K562 (cell line): Measurements from ENCODE around the gene SLC17A6. TPM values are rescaled to one million over a fixed set of nuclear protein-coding genes. Genes with fewer than 3 reads are reported as not detected.

ENCODE experiments used
- ATAC-seq: fragments of 200-7000 bp; cut with Tn5 transposase; 3 replicates; pipeline ENCODE4 v1.9.1; 2020; ENCODE audit warnings: moderate library complexity
- BruUV-seq: library from RNA; stranded (reverse); fragments of 400-500 nt; replicated peaks from 2 replicates; lab custom pipeline; 2021; lab: Mats Ljungman, UMichigan
- CTCF ChIA-PET: fragments of 300-600 bp; formaldehyde crosslinking; extraction: SDS; loops from one replicate; lab custom pipeline; 2021; ENCODE audit warnings: low intra/inter-chr PET ratio; lab: Yijun Ruan, JAX
- POLR2A ChIA-PET: fragments of 300-600, 350-650 bp; sonication (Branson Sonifier 250); formaldehyde crosslinking; extraction: SDS; loops from one replicate; lab custom pipeline; 2021; ENCODE audit warnings: antibody characterized with exemption, inconsistent platforms; lab: Yijun Ruan, JAX
- DNase-seq, 4 experiments: peaks; one replicate each; pipeline versions ENCODE4 v3.0.0 to v3.0.0-alpha.2; 2011 to 2018; ENCODE audit warnings: low spot score in 3 of 4, mixed read lengths in 3 of 4; ENCODE audit errors: extremely low read depth in 1 of 4
- FAIRE-seq: peaks from 2 replicates; lab custom pipeline; 2011; peaks lifted over from hg19 to GRCh38; lab: Jason Lieb, UNC
- H2AFZ ChIP-seq: 2 replicates; pipeline ENCODE4 v1.6.0; 2011; ENCODE audit warnings: low read depth, low read length, control low read depth, inconsistent platforms
- H3K27ac ChIP-seq: fragments of 200-600 bp; 3 replicates; pipeline ENCODE4 v1.8.0; 2011; ENCODE audit warnings: low read depth, mild to moderate bottlenecking, control low read depth, inconsistent platforms, low read length, moderate library complexity, mixed read lengths; ENCODE audit errors: extremely low read depth
- H3K27me3 ChIP-seq, 2 experiments: fragments of 300-600 bp in 1 of 2; 2 replicates in 1 of 2; 3 replicates in 1 of 2; pipeline versions ENCODE4 v1.6.0 to v1.8.0; 2011; ENCODE audit warnings: inconsistent platforms in 2 of 2, low read length in 2 of 2, mild to moderate bottlenecking in 1 of 2, mixed read lengths in 1 of 2, moderate library complexity in 1 of 2; ENCODE audit not compliant: control insufficient read depth in 2 of 2, insufficient read depth in 2 of 2
- H3K36me3 ChIP-seq: fragments of 300-600 bp; 3 replicates; pipeline ENCODE4 v1.8.0; 2011; ENCODE audit warnings: mild to moderate bottlenecking, low read length, inconsistent platforms; ENCODE audit not compliant: control insufficient read depth, insufficient read depth
- H3K4me1 ChIP-seq, 2 experiments: fragments of 200-600 bp in 1 of 2; replicated peaks in 1 of 2; 2 replicates in 1 of 2; 3 replicates in 1 of 2; pipeline versions ENCODE4 v1.5.1 to v1.8.0; 2011; ENCODE audit warnings: inconsistent platforms in 2 of 2, low read length in 2 of 2, mild to moderate bottlenecking in 1 of 2, mixed read lengths in 1 of 2, moderate library complexity in 1 of 2; ENCODE audit not compliant: control insufficient read depth in 2 of 2, insufficient read depth in 2 of 2
- H3K4me2 ChIP-seq: 2 replicates; pipeline ENCODE4 v1.6.1; 2011; ENCODE audit warnings: low read length, control low read depth, inconsistent platforms, mixed read lengths; ENCODE audit not compliant: insufficient read depth
- H3K4me3 ChIP-seq: fragments of 200-600 bp; sonication (generic), shearing (Covaris generic); 2 replicates; pipeline ENCODE4 v1.5.1; 2016; ENCODE audit warnings: control low read depth, inconsistent platforms
- H3K79me2 ChIP-seq: fragments of 200-600 bp; 3 replicates; pipeline ENCODE4 v1.8.0; 2011; ENCODE audit warnings: low read length, inconsistent platforms; ENCODE audit not compliant: control insufficient read depth, insufficient read depth
- H3K9ac ChIP-seq, 2 experiments: 2 replicates each; pipeline versions ENCODE4 v1.6.0 to v1.6.1; 2011; ENCODE audit warnings: low read depth in 2 of 2, low read length in 2 of 2, control low read depth in 1 of 2, inconsistent platforms in 1 of 2, mild to moderate bottlenecking in 1 of 2, mixed read lengths in 1 of 2; ENCODE audit not compliant: insufficient read depth in 1 of 2
- H3K9me1 ChIP-seq: one replicate; pipeline ENCODE4 v1.6.0; 2011; ENCODE audit warnings: inconsistent platforms, mild to moderate bottlenecking, low read length, moderate library complexity; ENCODE audit not compliant: control insufficient read depth, insufficient read depth
- H3K9me3 ChIP-seq: replicated peaks from 2 replicates; pipeline ENCODE4 v1.5.1; 2011; ENCODE audit warnings: low read depth, low read length, inconsistent platforms; ENCODE audit not compliant: control insufficient read depth, insufficient read depth
- H4K20me1 ChIP-seq: replicated peaks from 2 replicates; pipeline ENCODE4 v1.6.1; 2011; ENCODE audit warnings: low read length, inconsistent platforms, mixed read lengths; ENCODE audit not compliant: control insufficient read depth, insufficient read depth
- CGGBP1 ChIP-seq: fragments of 250-450 bp; sonication (Bioruptor Pico); IDR thresholded peaks from 2 replicates; pipeline ENCODE4 v1.9.0; 2021; ENCODE audit warnings: mild to moderate bottlenecking
- GATAD2B ChIP-seq: fragments of 450-650 bp; IDR thresholded peaks from 2 replicates; pipeline ENCODE4 v1.6.1; 2017; ENCODE audit warnings: mild to moderate bottlenecking, borderline replicate concordance
- KHSRP ChIP-seq: fragments of 450-650 bp; IDR thresholded peaks from 2 replicates; pipeline ENCODE4 v1.6.1; 2017
- RERE ChIP-seq: sonication (generic); formaldehyde crosslinking; IDR thresholded peaks from 2 replicates; pipeline ENCODE4 v1.8.0; 2023; ENCODE audit warnings: missing genetic modification reagents, mild to moderate bottlenecking, borderline replicate concordance
- SETDB1 ChIP-seq: IDR thresholded peaks from one replicate; pipeline ENCODE4 v1.6.1; 2012; ENCODE audit warnings: low read length, control low read depth, inconsistent platforms
- SUPT5H ChIP-seq: fragments of 450-650 bp; IDR thresholded peaks from 2 replicates; pipeline ENCODE4 v1.6.1; 2016
- TAF7 ChIP-seq: fragments of 450-650 bp; IDR thresholded peaks from 2 replicates; pipeline ENCODE4 v1.6.1; 2016; ENCODE audit warnings: missing genetic modification characterization, missing compliant biosample characterization
- ZBTB7A ChIP-seq: IDR thresholded peaks from 2 replicates; pipeline ENCODE4 v1.6.1; 2011; ENCODE audit warnings: low read depth, mild to moderate bottlenecking, low read length, moderate library complexity, borderline replicate concordance; ENCODE audit not compliant: control insufficient read depth
- ZNF384 ChIP-seq: IDR thresholded peaks from 2 replicates; pipeline ENCODE4 v1.6.1; 2012; ENCODE audit warnings: low read depth, low read length, improper control_type of control experiment
- ZNF584 ChIP-seq: fragments of 200-800 bp; sonication (Bioruptor generic); IDR thresholded peaks from 2 replicates; pipeline ENCODE4 v1.6.1; 2016; ENCODE audit warnings: low read depth, mild to moderate bottlenecking, missing genetic modification characterization, missing compliant biosample characterization
- WGBS: fragments of 100-300 bp; shearing (Covaris generic); methylation state at CpG from one replicate; pipeline ENCODE4 v1.1.6; 2016; ENCODE audit warnings: low coverage, mixed read lengths; ENCODE audit not compliant: insufficient coverage; ENCODE audit errors: missing lambda C conversion rate; 5-methylcytosine and 5-hydroxymethylcytosine counted together
- in situ Hi-C: fragments of 300-500 bp; cut with MboI; formaldehyde crosslinking; loops from 4 replicates; pipeline ENCODE4 v1.15.0; 2018; ENCODE audit warnings: inconsistent platforms, mixed read lengths
- intact Hi-C: fragments of 100-400 bp; cut with micrococcal nuclease; formaldehyde crosslinking; loops from 2 replicates; pipeline ENCODE4 v1.14.2; 2022
- polyA plus RNA-seq, 8 experiments: library from polyadenylated mRNA; depleted of rRNA in 4 of 8; stranded (reverse) in 5 of 8; unstranded in 3 of 8; fragments of >200 nt; fragmentation: Nextera tagmentation in 2 of 8; fragmentation: Illumina TruSeq in 1 of 8; extraction: Ambion mirVana in 2 of 8; extraction: Trizol in 1 of 8; gene quantifications; 2 replicates each; pipeline versions ENCODE4 v1.2.1 to v1.2.3, GENCODE V29; 2011 to 2014; ENCODE audit warnings: inconsistent platforms in 1 of 8, missing spikeins in 1 of 8
- total RNA-seq, 7 experiments: library from RNA; depleted of rRNA in 6 of 7; stranded (reverse); fragments of >200 nt in 6 of 7; fragmentation: Illumina TruSeq in 2 of 7; extraction: Trizol in 2 of 7; gene quantifications; 2 replicates each; pipeline versions ENCODE4 v1.2.1 to v1.2.3, GENCODE V29; 2011 to 2021; ENCODE audit warnings: low replicate concordance in 1 of 7
- TF ChIP-seq, protein P1 (sequence below): sonication (generic); formaldehyde crosslinking; IDR thresholded peaks from 2 replicates; pipeline ENCODE4 v1.8.0; 2023; ENCODE audit warnings: mild to moderate bottlenecking, missing genetic modification reagents
- TF ChIP-seq, protein P2 (sequence below): fragments of 450-650 bp; IDR thresholded peaks from 2 replicates; pipeline ENCODE4 v1.6.1; 2016; ENCODE audit warnings: missing biosample characterization, missing genetic modification characterization

The SLC17A6 gene
- total and polyA plus RNA-seq, 9 of the 15 experiments (the other 6 are each of a cell fraction or from before 2014, with no cell fraction given): not detected

DNA sequence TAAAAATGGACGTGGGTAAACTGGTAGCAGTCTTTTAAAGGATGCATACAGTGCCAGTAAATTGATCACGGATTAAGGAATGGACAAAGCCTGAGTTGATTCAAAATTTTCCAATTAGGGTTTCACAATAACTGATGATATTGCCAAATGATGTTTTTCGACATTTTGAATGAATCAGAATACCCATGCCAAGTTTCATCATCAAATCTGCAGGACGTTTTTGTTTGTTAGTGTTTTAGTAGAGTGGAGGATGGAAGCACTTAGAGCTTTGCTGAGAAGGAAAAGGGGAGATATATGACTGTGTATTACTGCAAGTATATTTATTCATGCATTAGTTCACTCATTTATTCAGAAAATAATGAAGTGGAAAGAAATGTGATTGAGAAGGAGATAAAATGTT, 78.3 kb downstream of the SLC17A6 start:
- Histone ChIP-seq H3K79me2 (no peaks in the 10 kb centered on the region), H2AFZ (no peak overlapping the region), H3K9ac (no peak overlapping the region), H3K36me3 (no peaks in the 10 kb centered on the region), H3K9me1 (no peaks in the 10 kb centered on the region), H3K4me2 (no peak overlapping the region), H3K9me3 (no peaks in the 10 kb centered on the region; the same call in 1 of the 2 replicates), H3K27ac (no peak overlapping the region), H3K27me3 (no peaks in the 10 kb centered on the region), H3K4me3 (no peak overlapping the region), H4K20me1 (no peaks in the 10 kb centered on the region), H3K4me1 (no peaks in the 10 kb centered on the region)
- ATAC-seq: no peak
- in situ Hi-C loops (no loop called here), intact Hi-C loops (no loop called here)
- FAIRE-seq: no peak
- BruUV-seq: no TSS peak
- CTCF ChIA-PET: no interaction called here
- WGBS: 2% methylated on average over 4 of the region's 4 CpGs
- POLR2A ChIA-PET: no interaction called here
- DNase-seq: no peak
- TF ChIP-seq ZNF584 (CRISPR knock-in tag): no peak
- no peak for TF ChIP-seq RERE (CRISPR knock-in tag)
- no peak for TF ChIP-seq ZBTB7A
- no peak for TF ChIP-seq KHSRP
- TF ChIP-seq GATAD2B: no peak
- TF ChIP-seq, protein P1, sequence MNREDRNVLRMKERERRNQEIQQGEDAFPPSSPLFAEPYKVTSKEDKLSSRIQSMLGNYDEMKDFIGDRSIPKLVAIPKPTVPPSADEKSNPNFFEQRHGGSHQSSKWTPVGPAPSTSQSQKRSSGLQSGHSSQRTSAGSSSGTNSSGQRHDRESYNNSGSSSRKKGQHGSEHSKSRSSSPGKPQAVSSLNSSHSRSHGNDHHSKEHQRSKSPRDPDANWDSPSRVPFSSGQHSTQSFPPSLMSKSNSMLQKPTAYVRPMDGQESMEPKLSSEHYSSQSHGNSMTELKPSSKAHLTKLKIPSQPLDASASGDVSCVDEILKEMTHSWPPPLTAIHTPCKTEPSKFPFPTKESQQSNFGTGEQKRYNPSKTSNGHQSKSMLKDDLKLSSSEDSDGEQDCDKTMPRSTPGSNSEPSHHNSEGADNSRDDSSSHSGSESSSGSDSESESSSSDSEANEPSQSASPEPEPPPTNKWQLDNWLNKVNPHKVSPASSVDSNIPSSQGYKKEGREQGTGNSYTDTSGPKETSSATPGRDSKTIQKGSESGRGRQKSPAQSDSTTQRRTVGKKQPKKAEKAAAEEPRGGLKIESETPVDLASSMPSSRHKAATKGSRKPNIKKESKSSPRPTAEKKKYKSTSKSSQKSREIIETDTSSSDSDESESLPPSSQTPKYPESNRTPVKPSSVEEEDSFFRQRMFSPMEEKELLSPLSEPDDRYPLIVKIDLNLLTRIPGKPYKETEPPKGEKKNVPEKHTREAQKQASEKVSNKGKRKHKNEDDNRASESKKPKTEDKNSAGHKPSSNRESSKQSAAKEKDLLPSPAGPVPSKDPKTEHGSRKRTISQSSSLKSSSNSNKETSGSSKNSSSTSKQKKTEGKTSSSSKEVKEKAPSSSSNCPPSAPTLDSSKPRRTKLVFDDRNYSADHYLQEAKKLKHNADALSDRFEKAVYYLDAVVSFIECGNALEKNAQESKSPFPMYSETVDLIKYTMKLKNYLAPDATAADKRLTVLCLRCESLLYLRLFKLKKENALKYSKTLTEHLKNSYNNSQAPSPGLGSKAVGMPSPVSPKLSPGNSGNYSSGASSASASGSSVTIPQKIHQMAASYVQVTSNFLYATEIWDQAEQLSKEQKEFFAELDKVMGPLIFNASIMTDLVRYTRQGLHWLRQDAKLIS: no peak
- no peak for TF ChIP-seq SUPT5H
- no peak for TF ChIP-seq CGGBP1 (CRISPR knock-in tag)
- no peak for TF ChIP-seq TAF7
- TF ChIP-seq SETDB1: no peak
- TF ChIP-seq, protein P2, sequence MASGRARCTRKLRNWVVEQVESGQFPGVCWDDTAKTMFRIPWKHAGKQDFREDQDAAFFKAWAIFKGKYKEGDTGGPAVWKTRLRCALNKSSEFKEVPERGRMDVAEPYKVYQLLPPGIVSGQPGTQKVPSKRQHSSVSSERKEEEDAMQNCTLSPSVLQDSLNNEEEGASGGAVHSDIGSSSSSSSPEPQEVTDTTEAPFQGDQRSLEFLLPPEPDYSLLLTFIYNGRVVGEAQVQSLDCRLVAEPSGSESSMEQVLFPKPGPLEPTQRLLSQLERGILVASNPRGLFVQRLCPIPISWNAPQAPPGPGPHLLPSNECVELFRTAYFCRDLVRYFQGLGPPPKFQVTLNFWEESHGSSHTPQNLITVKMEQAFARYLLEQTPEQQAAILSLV (tag): no peak
- TF ChIP-seq ZNF384: no peak
